Measurements from ENCODE around the gene DENND1A. TPM values are rescaled to one million over a fixed set of nuclear protein-coding genes. Genes with fewer than 3 reads are reported as not detected.

The DENND1A gene
- total and polyA plus RNA-seq, 2 experiments from 2014 or later: 13.1 to 14.5 TPM

- TF ChIP-seq, protein P1, sequence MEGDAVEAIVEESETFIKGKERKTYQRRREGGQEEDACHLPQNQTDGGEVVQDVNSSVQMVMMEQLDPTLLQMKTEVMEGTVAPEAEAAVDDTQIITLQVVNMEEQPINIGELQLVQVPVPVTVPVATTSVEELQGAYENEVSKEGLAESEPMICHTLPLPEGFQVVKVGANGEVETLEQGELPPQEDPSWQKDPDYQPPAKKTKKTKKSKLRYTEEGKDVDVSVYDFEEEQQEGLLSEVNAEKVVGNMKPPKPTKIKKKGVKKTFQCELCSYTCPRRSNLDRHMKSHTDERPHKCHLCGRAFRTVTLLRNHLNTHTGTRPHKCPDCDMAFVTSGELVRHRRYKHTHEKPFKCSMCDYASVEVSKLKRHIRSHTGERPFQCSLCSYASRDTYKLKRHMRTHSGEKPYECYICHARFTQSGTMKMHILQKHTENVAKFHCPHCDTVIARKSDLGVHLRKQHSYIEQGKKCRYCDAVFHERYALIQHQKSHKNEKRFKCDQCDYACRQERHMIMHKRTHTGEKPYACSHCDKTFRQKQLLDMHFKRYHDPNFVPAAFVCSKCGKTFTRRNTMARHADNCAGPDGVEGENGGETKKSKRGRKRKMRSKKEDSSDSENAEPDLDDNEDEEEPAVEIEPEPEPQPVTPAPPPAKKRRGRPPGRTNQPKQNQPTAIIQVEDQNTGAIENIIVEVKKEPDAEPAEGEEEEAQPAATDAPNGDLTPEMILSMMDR (IDR thresholded peaks at IDR 0.05; ENCODE audit: low read depth, low read length): no peak
- Histone ChIP-seq H3K36me3 (no peaks in the 10 kb centered on the region), H3K9me3 (ENCODE audit: low read depth) (no peaks in the 10 kb centered on the region), H3K4me3 (no peak overlapping the region), H3K4me1 (ENCODE audit: low read depth) (no peaks in the 10 kb centered on the region), H3K27me3 (no peaks in the 10 kb centered on the region), H3K27ac (no peak overlapping the region)
- no peak for DNase-seq (ENCODE audit: low read depth in 1 of 2, low spot score in 1 of 2)
Measured at GRCh38 chr9:123349033-123349432, 580.9 kb downstream of the DENND1A start.

DNA sequence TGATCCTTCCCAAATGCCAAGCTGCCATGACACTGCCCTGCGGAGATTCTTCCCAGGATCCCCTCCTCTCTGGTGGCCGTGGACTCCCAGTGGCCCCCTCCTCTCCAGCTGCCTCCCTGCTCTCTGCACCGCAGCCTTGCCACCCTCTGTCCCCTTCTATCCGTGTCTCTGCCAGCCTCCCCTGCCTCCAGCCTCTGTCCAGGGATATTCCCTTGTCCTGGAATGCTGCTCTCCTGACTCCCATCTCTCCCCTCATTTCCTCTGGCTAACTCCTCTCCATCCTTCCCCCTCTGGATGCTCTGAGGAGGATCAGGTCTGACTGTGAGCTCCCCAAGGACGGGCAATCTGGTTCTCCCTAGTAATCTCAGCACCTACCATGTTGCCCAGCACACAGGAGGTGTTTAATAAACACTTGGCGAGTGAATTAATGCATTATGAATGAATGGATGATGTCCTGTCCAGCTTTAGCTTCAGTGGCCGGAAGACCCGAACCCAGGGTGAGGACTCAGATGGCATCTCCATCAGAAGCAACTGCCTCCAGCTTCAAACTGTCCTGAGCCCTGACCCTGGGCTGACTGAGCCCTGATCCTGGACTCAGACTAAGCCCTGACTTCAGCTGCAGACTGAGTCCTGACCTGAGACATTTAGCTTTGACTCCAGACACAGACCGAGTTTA, 581.5 kb downstream of the DENND1A start:
- no peaks in the 10 kb centered on the region for H3K4me1 ChIP-seq (ENCODE audit: low read depth)
- no peaks in the 10 kb centered on the region for H3K27me3 ChIP-seq
- no peak overlapping the region for H3K4me3 ChIP-seq
- no peaks in the 10 kb centered on the region for H3K9me3 ChIP-seq (ENCODE audit: low read depth)
- TF ChIP-seq, protein P1 (IDR thresholded peaks at IDR 0.05; ENCODE audit: low read depth, low read length): no peak
- H3K27ac ChIP-seq: no peak overlapping the region
- no peak for DNase-seq (ENCODE audit: low read depth in 1 of 2, low spot score in 1 of 2)
- H3K36me3 ChIP-seq: no peaks in the 10 kb centered on the region

- Histone ChIP-seq H3K27ac (no peak overlapping the region), H3K9me3 (ENCODE audit: low read depth) (no peaks in the 10 kb centered on the region), H3K4me3 (no peak overlapping the region), H3K4me1 (ENCODE audit: low read depth) (no peaks in the 10 kb centered on the region), H3K36me3 (no peaks in the 10 kb centered on the region), H3K27me3 (no peaks in the 10 kb centered on the region)
- TF ChIP-seq, protein P1 (IDR thresholded peaks at IDR 0.05; ENCODE audit: low read depth, low read length): no peak
- DNase-seq (ENCODE audit: low read depth in 1 of 2, low spot score in 1 of 2): no peak
Measured at GRCh38 chr9:123347289-123348060, 582.5 kb downstream of the DENND1A start.

DNA sequence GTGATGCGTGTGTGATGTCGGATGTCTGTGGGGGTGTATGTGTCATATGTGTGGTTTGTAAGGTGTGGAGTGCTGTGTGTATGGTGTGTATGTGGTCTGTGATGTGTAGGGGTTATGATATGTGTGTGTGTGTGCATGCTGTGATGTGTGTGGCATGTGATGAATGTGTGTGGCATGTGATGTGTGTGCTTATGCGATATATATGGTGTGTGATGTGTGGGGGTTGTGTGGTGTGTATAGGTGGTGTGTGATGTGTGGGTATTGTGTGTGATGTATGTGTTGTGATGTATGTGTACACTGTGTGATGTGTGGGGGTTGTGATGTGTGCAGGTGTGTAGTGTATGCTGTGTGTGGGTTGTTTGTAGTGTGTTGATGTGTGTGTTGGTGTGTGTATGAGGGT, 583.1 kb downstream of the DENND1A start:
- Histone ChIP-seq H3K9me3 (ENCODE audit: low read depth) (no peaks in the 10 kb centered on the region), H3K27me3 (no peaks in the 10 kb centered on the region), H3K36me3 (no peaks in the 10 kb centered on the region), H3K4me1 (ENCODE audit: low read depth) (no peaks in the 10 kb centered on the region), H3K27ac (no peak overlapping the region), H3K4me3 (no peak overlapping the region)
- TF ChIP-seq, protein P1 (IDR thresholded peaks at IDR 0.05; ENCODE audit: low read depth, low read length): no peak
- DNase-seq (ENCODE audit: low read depth in 1 of 2, low spot score in 1 of 2): no peak

DNA sequence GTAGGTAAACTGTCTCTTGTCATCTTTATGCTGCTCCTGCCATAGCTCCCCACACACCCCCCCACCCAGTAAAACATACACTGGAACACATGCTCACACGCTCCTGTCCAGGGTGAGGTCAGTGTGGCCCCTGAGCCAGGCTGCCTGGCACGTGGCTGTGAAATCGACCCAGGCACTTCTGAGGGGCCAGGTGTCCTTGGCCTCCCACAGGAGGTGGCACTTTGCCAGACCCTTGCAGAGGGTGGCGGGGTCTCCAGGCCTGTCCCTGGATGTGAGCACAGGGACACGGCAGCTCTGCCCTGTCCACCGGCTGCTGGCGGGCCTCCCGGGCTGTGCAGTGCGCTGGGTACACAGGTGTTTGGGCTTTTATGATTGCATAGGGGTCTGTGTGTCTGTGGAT, 583.9 kb downstream of the DENND1A start:
- no peak overlapping the region for H3K27ac ChIP-seq
- H3K4me1 ChIP-seq (ENCODE audit: low read depth): no peaks in the 10 kb centered on the region

More for the DNA sequence above, 583.9 kb downstream of the DENND1A start:
- Histone ChIP-seq H3K27me3 (no peaks in the 10 kb centered on the region), H3K4me3 (no peak overlapping the region), H3K9me3 (ENCODE audit: low read depth) (no peaks in the 10 kb centered on the region), H3K36me3 (no peaks in the 10 kb centered on the region)
- no peak for DNase-seq (ENCODE audit: low read depth in 1 of 2, low spot score in 1 of 2)
- TF ChIP-seq, protein P1 (IDR thresholded peaks at IDR 0.05; ENCODE audit: low read depth, low read length): no peak
